HG03039 (cell line): ENCODE results near the gene ERC2.

Source experiments
- ATAC-seq: cut with Tn5 transposase; IDR thresholded peaks from one replicate; pipeline ENCODE4 v1.9.1; 2021; ENCODE audit warnings: mild to moderate bottlenecking, moderate library complexity; ENCODE audit not compliant: unreplicated experiment

The ERC2 gene

DNA sequence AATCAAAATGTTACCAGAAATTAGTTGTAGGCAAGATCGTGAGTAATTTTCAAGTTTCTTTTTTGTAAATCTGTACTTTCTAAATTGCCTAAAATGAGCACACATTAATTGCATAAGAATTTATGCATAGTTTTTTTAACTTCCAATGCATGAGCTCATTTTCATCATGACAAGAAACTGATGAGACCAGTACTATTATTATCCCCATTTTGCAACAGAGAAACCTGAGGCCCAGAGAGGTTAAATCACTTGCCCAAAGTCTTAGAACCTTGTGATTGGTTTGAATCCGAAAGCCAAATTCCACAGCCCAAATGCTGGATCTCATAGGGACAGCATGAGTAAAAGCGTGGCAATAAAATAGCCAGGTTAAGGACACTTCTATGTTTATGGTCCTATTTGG lies 274.7 kb downstream of the ERC2 start:
- ATAC-seq = no peak

DNA sequence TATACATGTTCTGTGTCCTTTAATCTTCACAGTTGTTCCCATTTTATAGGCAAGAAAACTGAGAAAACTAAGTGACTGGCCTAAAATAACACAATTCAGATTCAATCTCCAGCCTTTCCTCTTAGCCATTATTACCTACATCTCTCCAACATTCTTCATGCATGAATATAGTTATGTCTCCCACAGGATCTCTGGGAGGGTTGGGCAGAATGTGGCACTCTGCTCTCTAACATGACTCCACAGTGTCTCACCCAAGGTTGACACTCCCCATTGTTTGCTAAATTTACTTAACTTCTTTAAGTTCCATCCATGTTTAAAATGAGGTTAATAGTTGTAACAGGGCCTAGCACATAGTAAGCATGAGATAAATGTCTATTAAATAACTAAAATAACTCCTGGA lies 276.3 kb downstream of the ERC2 start:
- ATAC-seq = no peak

DNA sequence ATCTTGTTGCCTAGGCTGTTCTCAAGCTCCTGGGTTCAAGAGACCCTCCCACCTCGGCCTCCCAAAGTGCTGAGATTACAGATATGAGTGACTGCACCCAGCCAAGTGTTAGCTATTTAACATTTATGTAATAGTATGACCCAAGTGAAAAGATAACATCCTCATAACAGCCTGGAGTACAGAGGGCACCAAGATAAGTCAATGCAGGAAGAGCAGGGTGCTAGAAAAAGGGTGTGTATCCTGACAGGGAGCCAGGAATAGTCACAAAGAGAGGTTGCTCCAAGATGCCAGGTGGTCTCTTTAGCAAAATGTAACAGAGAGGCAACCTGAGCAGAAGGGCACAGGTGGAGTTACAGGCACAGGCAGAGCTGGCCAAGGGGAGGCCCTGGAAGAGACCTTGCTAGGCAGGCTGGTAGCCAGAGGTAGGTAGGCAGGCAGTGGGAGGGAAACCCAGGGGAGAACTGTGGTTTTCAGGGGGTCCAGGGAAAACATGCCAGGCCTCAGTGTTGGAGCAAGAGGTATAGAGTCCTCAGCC lies 277.4 kb downstream of the ERC2 start:
- ATAC-seq = no peak

DNA sequence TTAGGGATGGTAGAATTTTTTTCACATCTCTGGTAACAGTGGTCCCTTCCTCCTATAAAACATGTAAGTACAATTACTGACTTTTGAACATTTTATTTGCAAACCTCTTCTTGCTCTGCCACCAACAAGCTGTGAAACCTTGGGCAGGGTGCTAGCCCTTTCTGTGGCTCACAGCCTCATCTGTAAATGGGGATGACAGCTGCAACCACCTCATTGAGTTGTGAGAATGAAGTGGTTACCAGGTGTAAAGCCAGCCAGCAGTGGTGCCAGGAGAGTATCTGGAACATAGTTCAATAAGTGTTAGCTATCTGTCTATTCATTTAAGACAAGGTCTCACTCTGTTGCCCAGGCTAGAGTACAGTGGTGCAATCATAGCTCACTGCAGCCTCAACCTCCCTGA lies 278.1 kb downstream of the ERC2 start:
- ATAC-seq = no peak

DNA sequence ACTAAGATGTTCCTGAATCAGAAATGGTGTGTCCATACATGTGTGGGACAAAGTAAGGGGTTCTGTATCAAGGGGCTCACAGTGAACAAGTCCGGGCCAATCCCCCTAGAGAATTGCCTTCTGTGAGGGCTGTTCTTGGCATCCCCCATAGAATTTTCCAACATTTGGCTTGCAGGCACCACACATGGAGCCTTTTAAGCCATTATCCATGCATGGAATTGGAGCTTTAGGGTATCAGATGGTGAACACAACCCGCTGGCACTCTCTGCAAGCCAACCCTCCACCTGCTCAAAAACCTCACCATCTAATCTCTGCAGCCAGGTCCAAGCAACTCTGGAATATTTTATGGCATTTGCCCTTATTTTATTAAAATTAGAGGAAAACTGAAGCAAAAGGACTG lies 278.7 kb downstream of the ERC2 start:
- no peak for ATAC-seq

DNA sequence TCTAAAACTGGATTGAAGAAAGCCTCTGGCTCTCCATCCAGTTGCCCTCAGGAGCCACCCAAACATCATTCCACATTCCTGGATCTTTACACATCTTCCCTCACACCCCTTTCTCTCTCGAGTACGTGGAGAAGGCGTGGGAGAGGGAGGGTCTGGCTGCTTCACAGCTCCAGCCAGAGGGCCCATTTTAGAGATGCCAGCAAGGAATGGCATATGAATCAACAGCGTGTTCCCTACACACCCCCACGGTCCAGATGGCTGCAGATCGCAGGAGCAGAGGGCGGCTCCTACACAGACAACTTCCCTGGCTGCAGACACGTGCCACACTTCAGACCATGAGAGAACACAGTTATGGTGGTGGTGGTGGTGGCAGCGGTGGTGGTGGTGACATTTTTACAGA lies 280.1 kb downstream of the ERC2 start:
- no peak for ATAC-seq

DNA sequence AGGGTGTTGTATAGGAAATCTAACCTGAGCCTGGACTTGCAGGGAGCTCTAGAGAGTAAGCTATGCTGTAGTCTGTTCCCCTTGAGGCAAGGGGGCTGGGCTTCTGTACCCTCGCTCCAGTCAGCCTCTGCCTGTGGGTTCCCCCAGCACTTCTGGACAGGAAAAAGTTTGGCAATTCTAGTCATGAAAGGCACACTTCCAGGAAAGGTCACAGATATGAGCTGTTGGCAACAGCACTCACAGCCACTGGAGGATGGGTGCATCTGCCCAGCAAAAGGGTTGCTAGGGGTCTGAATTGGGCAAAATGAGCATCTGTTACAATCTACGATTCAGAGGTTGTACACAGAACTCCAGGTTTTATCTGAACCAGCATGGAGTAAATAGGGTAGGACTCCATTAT lies 281.2 kb downstream of the ERC2 start:
- ATAC-seq = no peak

DNA sequence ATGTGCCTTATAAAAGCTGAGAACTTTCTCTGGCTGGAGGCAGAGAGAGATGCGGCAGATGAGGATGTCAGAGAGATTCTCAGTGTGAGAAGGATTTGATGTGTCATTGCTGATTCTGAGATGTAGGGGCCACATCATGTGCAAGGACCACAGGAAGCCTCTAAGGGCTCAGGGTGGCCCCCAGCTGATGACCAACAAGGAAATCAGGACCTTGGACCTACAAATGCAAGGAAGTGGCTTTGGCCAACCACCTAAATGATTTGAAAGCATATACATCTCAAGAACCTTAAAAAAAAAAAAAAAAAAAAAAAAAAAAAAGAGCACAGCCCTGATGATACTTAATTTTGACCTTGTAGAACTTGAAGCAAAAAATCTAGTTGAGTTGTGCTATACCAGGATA lies 282.4 kb downstream of the ERC2 start:
- ATAC-seq = no peak

DNA sequence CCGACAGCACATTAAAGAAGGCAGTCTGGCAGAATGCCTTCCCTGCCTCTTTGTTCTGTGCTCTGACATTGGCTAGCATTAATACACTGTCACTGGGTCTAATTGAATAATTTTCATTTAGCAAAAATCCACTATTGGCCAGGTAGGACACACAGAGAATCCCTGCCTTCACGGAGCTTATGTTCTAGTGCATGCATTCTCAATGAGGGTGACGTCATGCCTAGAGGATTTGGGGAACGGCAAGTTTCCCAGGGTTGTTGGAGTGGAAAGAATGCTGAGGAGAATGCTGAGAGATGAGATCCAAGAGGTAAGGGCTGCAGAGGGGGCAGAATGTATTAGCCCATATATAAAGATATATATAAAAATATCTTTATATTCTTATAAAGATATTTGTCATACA lies 284.7 kb downstream of the ERC2 start:
- ATAC-seq = no peak

DNA sequence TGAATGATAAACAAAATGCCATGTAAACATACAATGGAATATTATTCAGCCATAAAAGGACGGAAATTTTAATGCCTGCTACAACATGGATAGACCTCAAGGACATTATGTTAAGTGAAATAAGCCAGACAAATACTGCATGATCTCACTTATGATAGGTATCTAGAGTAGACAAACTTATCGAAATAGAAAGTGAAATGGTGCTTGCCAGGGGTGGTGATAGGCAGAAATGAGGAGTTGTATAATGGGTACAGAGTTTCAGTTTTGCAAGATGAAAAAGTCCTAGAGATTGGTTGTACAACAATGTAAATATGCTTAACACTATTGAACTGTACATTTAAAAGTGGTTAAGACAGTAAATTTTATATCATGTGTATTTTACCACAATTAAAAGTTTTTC lies 287.8 kb downstream of the ERC2 start:
- no peak for ATAC-seq

DNA sequence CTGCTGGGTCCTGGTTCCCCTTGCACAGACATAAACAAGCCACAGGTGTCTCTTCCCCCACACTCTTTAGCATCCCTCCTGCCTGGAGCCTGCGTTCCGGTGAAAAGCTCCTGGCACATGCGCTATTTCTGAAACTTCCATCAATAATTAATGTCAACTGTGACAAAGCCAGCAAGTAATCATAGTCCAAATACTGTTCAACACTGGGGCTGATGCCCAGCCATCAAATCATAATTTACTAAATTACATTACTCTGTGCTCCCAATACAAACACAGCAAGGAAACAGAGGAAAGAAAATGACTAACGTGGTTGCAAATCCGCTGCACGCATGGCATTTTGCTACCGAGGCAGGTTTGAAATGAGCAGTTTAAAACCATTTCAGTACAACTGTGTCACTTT lies 294.7 kb downstream of the ERC2 start:
- no peak for ATAC-seq

DNA sequence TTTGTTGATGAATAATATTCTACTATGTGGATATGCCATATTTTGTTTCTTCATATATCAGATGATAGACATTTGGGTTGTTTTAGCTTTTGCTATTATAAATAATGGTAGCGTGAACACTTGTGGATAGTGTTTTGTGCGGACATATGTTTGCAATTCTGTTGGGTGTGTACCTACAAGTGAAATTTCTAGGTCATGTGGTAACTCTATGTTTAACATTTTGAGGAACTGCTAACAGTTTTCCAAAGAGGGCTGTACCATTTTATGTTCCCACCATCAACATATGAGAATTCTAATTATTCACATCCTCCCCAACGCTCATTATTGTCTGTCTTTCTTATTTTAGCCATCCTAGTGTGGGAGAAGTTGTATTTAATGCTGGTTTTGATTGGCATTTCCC lies 303.8 kb downstream of the ERC2 start:
- ATAC-seq = no peak

DNA sequence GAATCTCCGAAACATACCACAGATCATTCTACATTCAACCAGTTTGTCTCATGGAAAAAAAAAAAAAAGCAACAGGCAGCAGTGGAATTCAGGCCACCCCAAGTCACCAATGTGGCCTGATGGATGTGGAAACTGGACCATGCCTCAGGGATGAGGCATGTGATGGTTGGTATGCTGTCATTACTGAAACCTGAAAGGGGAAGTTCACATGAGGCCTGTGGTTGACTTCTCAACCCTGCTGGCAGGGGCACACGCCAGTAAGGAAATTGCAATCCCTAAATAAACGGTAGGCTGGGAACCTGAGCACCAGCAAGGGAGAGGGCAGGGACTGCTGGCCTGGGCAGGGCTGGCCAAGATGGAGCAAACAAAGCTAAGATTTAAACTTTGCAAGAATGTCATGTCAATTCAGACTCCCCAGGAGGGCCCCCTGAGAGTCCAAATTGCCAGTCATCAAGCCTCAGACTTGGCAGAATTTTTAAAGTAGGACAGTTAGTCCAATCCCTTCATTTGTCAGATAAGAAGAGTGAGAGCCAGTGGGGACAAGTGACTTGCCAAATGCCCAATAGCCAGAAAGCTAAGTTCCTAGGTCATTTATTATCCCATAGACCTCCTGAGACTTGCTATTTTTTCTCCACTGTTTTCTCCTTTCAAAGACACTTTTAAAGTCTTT lies 310.4 kb downstream of the ERC2 start:
- no peak for ATAC-seq

DNA sequence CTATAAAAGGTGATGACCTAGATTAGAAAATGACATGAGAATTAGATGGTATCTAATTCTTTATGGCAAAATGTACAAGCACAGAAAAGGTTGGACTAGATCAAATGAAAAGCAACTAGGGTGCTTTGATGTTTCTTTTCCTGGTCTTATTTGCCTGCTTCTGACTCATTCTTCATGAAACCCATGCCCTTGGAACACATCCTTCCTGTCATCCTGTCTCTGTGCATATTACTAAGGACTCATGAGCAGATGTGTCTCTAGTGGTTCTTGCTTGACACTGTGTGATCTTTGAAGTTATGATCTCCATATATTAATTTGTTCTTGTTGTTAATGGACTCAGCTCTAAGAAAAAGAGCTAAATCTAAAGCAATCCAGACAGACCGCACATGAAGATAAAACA lies 314.0 kb downstream of the ERC2 start:
- no peak for ATAC-seq

DNA sequence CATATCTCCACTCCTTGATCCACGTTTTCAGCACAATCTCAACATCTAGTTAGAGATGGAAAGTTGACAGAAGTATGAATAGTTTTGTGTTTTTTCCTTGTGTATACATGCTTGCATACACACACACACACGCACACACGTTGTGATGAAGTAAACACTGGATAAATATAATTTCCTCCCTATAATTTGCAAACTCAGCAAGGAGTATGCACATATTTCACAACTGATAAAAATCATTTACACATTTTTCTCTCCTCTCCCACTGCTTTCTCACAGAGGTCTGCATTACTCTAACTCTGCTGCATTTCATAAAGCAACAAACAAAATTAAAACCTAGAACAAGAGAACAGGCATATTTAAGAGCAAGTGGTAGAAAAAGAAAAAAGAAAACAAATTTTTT lies 320.9 kb downstream of the ERC2 start:
- no peak for ATAC-seq

DNA sequence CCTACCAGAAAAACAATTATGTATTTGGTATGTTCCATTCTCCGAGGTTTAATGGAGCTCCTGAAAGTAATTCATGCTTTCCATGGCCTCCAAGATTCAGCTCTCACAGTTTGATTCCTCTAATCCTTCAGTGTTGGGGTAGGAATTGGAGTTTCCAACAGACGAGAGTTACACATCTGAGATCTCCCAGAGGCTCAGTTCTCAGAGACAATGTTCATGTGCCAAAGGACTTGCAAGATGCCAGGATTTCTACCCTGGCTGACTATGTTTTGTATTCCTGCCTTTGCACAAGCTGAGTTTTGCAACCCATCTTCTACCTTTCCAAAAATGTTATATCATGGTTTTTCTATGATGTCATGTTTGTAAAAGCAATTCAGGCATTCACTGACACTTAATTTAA lies 322.9 kb downstream of the ERC2 start:
- ATAC-seq = no peak

DNA sequence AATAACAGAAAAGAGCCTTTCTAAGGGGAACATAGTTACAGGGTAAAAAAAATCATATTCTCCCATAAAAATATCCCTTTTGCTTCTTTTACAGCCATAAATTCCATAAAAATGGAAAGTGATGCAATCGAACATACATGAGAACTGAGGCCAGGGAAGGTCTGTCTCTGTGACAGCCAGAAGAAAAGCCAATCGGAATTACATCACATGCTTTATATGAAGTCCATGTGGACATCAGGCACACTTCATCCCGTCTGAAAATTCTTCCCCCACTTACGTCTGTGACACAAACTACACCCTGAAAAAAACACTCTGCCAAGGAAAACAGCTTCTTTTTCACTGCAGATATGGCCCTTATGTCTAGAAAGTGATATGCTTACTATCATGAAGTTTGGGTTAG lies 323.5 kb downstream of the ERC2 start:
- ATAC-seq = no peak

DNA sequence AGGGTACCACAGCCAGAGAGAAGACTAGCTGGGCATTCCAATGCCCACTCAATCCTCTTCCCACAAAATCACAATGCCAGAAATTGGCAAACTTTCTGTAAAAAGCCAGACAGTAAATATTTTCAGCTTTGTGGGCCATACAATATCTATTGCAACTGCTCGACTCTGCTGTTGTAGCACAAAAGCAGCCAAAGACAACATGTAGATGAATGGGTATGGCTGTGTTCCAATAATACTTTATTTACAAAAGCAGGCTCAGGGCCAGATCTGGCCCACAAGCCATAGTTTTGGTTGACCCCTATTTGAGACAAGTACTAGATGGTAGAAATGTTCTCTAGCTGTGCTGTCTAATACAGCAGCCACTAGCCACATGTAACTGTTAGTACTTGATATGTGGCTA lies 330.9 kb downstream of the ERC2 start:
- no peak for ATAC-seq

DNA sequence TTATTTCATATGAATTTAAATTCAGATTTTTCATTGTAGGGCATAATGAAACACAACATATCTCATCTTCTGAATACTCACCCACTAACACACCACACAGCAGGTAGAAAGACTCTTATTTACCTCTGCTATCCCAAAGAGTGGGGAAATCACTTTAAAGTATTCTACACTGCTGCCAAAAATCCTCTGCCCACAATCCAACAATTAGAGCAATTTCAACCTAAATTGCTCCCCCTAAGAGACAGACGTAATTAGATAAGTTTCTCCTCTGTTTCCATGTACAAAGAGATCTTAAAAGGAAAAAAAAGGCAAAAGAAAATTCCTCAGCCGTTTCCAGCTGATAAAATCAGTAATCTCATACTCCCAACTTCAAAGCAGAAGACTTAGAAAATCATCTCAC lies 331.8 kb downstream of the ERC2 start:
- no peak for ATAC-seq

DNA sequence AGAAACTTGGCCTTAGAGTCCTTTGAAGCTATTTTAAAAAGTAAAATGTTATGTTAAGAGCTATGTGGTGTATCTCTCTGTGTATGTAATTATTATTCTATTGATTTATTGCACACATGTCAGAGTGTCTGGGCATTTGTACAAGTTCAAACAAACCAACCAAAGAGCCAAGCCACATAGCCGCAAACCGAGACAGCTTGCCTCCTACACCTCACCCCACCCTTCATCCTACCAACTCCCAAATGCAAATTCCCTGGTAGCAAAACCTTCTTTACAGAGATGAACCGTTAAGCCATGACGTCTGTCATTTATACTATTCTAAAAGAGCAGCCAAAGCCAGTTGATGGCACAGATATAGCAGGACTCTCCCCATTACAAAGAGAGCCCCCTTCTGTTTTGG lies 332.3 kb downstream of the ERC2 start:
- ATAC-seq = no peak

DNA sequence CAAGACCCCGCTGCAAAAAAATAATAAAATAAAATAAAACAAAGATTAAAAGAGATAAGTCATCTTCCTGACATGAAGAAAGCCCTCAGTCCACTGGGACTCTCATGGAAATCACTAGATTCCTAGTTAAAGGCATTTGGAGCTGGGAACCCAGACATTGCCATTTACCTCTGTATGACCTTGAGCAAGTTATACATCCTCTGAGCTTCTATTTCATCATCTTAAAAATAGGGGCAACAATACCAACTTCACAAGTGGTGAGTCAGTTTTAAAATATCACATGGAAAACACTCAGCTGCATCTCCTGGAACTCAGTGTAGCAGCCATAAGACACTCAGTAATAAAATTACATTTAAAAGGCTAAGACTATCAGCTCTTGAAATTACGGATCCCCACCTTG lies 334.8 kb downstream of the ERC2 start:
- no peak for ATAC-seq

DNA sequence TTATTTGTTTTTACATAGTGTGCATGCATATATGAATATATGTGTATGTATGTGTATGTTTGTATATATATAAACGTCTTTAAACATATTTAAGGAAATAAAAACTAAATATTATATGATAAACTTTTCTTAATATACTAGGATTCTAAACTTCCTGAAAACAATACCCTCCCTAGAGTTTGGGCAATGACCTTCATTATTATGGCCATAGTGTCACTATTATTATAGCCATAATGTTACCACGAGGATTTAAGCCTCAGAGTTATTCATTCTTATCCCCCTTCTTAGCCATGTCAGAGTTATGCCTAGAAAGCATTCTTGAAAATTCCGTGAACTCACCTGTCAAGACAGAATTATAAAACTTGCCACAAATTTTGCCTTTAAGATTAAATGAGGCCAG lies 335.5 kb downstream of the ERC2 start:
- no peak for ATAC-seq

DNA sequence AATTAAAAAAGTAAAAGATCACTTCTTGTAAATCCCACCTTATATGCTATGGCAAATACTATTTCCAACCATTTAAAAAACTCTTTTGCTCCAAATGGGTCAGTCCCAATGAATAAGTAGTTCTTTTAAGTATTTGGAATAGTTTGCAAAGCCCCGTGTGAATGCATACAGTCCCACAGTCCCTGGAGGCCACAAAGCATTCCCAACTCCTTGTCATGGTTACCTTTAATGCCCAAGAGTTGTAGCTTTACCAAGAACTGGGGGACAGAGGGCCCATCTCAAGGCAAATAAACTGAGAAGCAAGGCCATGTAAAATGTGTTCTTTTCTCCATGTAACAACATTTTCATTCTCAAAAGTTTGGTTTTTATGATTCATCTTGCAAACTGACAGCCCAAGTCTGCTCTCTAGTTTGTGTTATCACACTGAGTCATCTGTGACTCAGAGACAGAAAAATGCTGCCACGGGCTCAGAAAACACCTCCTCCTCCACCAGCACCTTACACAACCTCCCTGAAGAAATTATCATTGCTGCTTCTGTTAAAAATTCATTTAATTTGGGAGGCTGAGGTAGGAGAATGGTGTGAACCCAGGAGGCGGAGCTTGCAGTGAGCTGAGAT lies 336.2 kb downstream of the ERC2 start:
- no peak for ATAC-seq
